ENCODE data around the gene GSTO2.

GSTO2 gene

GRCh38 chr10:104315486-104315921, 46.5 kb downstream of the GSTO2 start:
- H3K36me3 ChIP-seq (ENCODE audit: insufficient read depth, low read length) = peaks cover 70% of the 10 kb centered on the region; the same call in 1 of the 2 replicates

GRCh38 chr10:104316321-104317099, 47.5 kb downstream of the GSTO2 start:
- H3K4me2 ChIP-seq (ENCODE audit: low read depth, low read length, poor library complexity, severe bottlenecking) = no peak overlapping the region
- TF ChIP-seq CTCF (conservative IDR thresholded peaks at IDR 0.05; ENCODE audit: low read length) (no peak), EZH2phosphoT487 (IDR thresholded peaks at IDR 0.05; ENCODE audit: borderline replicate concordance) (no peak)
- no peaks in the 10 kb centered on the region for H3K9me2 ChIP-seq (replicated peaks; ENCODE audit: low read depth, low read length)
- H3K4me3 ChIP-seq (ENCODE audit: low read length, poor library complexity, severe bottlenecking) = no peak overlapping the region
- H3K9ac ChIP-seq (ENCODE audit: low read depth, low read length, poor library complexity, severe bottlenecking) = no peak overlapping the region
- peaks cover 85% of the 10 kb centered on the region for H4K20me1 ChIP-seq (ENCODE audit: insufficient read depth, low read length, poor library complexity, severe bottlenecking)
- H3K4me1 ChIP-seq (ENCODE audit: insufficient read depth, low read length, poor library complexity, severe bottlenecking) = peaks cover 7% of the 10 kb centered on the region
- H3K36me3 ChIP-seq (ENCODE audit: insufficient read depth, low read length) = peaks cover 60% of the 10 kb centered on the region; the same call in 1 of the 2 replicates
- H3K79me2 ChIP-seq (ENCODE audit: insufficient read depth, low read length) = peaks cover 84% of the 10 kb centered on the region
- H3K27me3 ChIP-seq (ENCODE audit: insufficient read depth, low read length, poor library complexity, severe bottlenecking) = no peaks in the 10 kb centered on the region
- H3K9me3 ChIP-seq (ENCODE audit: insufficient read depth, low read depth, low read length) = no peaks in the 10 kb centered on the region
- H2AFZ ChIP-seq (ENCODE audit: low read length) = no peak overlapping the region
- no peaks in the 10 kb centered on the region for H3F3A ChIP-seq (ENCODE audit: low read depth)

More at GRCh38 chr10:104315486-104315921, 46.5 kb downstream of the GSTO2 start:
- H3K79me2 ChIP-seq (ENCODE audit: insufficient read depth, low read length) = peaks cover 74% of the 10 kb centered on the region
- H3K4me1 ChIP-seq (ENCODE audit: insufficient read depth, low read length, poor library complexity, severe bottlenecking) = no peaks in the 10 kb centered on the region
- H3K9me3 ChIP-seq (ENCODE audit: insufficient read depth, low read depth, low read length) = no peaks in the 10 kb centered on the region
- H2AFZ ChIP-seq (ENCODE audit: low read length) = no peak overlapping the region
- H3K9ac ChIP-seq (ENCODE audit: low read depth, low read length, poor library complexity, severe bottlenecking) = no peak overlapping the region
- peaks cover 77% of the 10 kb centered on the region for H4K20me1 ChIP-seq (ENCODE audit: insufficient read depth, low read length, poor library complexity, severe bottlenecking)
- H3F3A ChIP-seq (ENCODE audit: low read depth) = no peaks in the 10 kb centered on the region
- no peak for TF ChIP-seq EZH2phosphoT487 (IDR thresholded peaks at IDR 0.05; ENCODE audit: borderline replicate concordance)
- no peak for TF ChIP-seq CTCF (conservative IDR thresholded peaks at IDR 0.05; ENCODE audit: low read length)
- H3K4me3 ChIP-seq (ENCODE audit: low read length, poor library complexity, severe bottlenecking) = no peak overlapping the region
- no peaks in the 10 kb centered on the region for H3K9me2 ChIP-seq (replicated peaks; ENCODE audit: low read depth, low read length)
- H3K27me3 ChIP-seq (ENCODE audit: insufficient read depth, low read length, poor library complexity, severe bottlenecking) = no peaks in the 10 kb centered on the region
- no peak overlapping the region for H3K4me2 ChIP-seq (ENCODE audit: low read depth, low read length, poor library complexity, severe bottlenecking)

- Histone ChIP-seq H3K9me3 (ENCODE audit: insufficient read depth, low read depth, low read length) (no peaks in the 10 kb centered on the region), H3K4me2 (ENCODE audit: low read depth, low read length, poor library complexity, severe bottlenecking) (no peak overlapping the region), H4K20me1 (ENCODE audit: insufficient read depth, low read length, poor library complexity, severe bottlenecking) (peaks cover 85% of the 10 kb centered on the region)
These were observed 48.3 kb downstream of the GSTO2 start for GRCh38 chr10:104317269-104317710.

More at GRCh38 chr10:104317269-104317710, 48.3 kb downstream of the GSTO2 start:
- Histone ChIP-seq H3K9ac (ENCODE audit: low read depth, low read length, poor library complexity, severe bottlenecking) (no peak overlapping the region), H3K27me3 (ENCODE audit: insufficient read depth, low read length, poor library complexity, severe bottlenecking) (no peaks in the 10 kb centered on the region), H3K36me3 (ENCODE audit: insufficient read depth, low read length) (peaks cover 53% of the 10 kb centered on the region; the same call in 1 of the 2 replicates), H3K9me2 (replicated peaks; ENCODE audit: low read depth, low read length) (no peaks in the 10 kb centered on the region), H3F3A (ENCODE audit: low read depth) (no peaks in the 10 kb centered on the region), H3K79me2 (ENCODE audit: insufficient read depth, low read length) (peaks cover 91% of the 10 kb centered on the region), H3K4me1 (ENCODE audit: insufficient read depth, low read length, poor library complexity, severe bottlenecking) (peaks cover 15% of the 10 kb centered on the region), H2AFZ (ENCODE audit: low read length) (no peak overlapping the region), H3K4me3 (ENCODE audit: low read length, poor library complexity, severe bottlenecking) (no peak overlapping the region)
- TF ChIP-seq CTCF (conservative IDR thresholded peaks at IDR 0.05; ENCODE audit: low read length) = no peak
- no peak for TF ChIP-seq EZH2phosphoT487 (IDR thresholded peaks at IDR 0.05; ENCODE audit: borderline replicate concordance)

Measured in Loucy (cell line).